Measurements from ENCODE around the gene FEZ2. TPM values are rescaled to one million over a fixed set of nuclear protein-coding genes. Genes with fewer than 3 reads are reported as not detected.

The FEZ2 gene
- polyA plus RNA-seq, 1 donor from 2014 or later: 36.8 TPM

- TF ChIP-seq EP300 (conservative IDR thresholded peaks at IDR 0.05; ENCODE audit: poor library complexity, severe bottlenecking): no peak
- no peak for TF ChIP-seq MXI1 (conservative IDR thresholded peaks at IDR 0.05; ENCODE audit: poor library complexity, severe bottlenecking)
- no peak for TF ChIP-seq SMC3 (conservative IDR thresholded peaks at IDR 0.05; ENCODE audit: poor library complexity)
- no peak for TF ChIP-seq EZH2 (IDR thresholded peaks at IDR 0.05; ENCODE audit: borderline replicate concordance, insufficient read depth, low read length, poor library complexity, severe bottlenecking)
- TF ChIP-seq TAF1 (IDR thresholded peaks at IDR 0.05; ENCODE audit: low read depth): no peak
- no peak for TF ChIP-seq RAD21 (conservative IDR thresholded peaks at IDR 0.05)
- no peak for TF ChIP-seq POLR2AphosphoS5 (IDR thresholded peaks at IDR 0.05)
- TF ChIP-seq CTCF (IDR thresholded peaks at IDR 0.05; ENCODE audit: poor library complexity, severe bottlenecking): no peak
- TF ChIP-seq REST (IDR thresholded peaks at IDR 0.05; ENCODE audit: borderline replicate concordance): no peak
- Histone ChIP-seq H3K9me2 (ENCODE audit: insufficient read depth, low read length) (no peaks in the 10 kb centered on the region), H2AFZ (ENCODE audit: low read depth, low read length) (no peak overlapping the region), H3K4me3 (ENCODE audit: low read length) (no peak overlapping the region), H3K9ac (ENCODE audit: low read length) (no peak overlapping the region), H3K79me2 (replicated peaks; ENCODE audit: insufficient read depth, low read length) (no peaks in the 10 kb centered on the region), H3K4me2 (ENCODE audit: low read length) (no peak overlapping the region), H3K27ac (ENCODE audit: low read length) (no peak overlapping the region), H3K36me3 (ENCODE audit: insufficient read depth, low read length) (no peaks in the 10 kb centered on the region), H3K27me3 (ENCODE audit: insufficient read depth, low read depth, low read length) (no peaks in the 10 kb centered on the region), H4K20me1 (ENCODE audit: insufficient read depth) (no peaks in the 10 kb centered on the region), H3F3A (ENCODE audit: insufficient read depth, low read length, poor library complexity, severe bottlenecking) (no peaks in the 10 kb centered on the region), H3K9me3 (ENCODE audit: low read length) (no peaks in the 10 kb centered on the region)
These were observed 25.3 kb downstream of the FEZ2 start for GRCh38 chr2:36572719-36573059.

- Histone ChIP-seq H3K27me3 (ENCODE audit: insufficient read depth, low read depth, low read length) (no peaks in the 10 kb centered on the region), H3K4me3 (ENCODE audit: low read length) (no peak overlapping the region), H3K36me3 (ENCODE audit: insufficient read depth, low read length) (no peaks in the 10 kb centered on the region), H3K79me2 (replicated peaks; ENCODE audit: insufficient read depth, low read length) (no peaks in the 10 kb centered on the region), H3K9me3 (ENCODE audit: low read length) (no peaks in the 10 kb centered on the region), H3K4me2 (ENCODE audit: low read length) (no peak overlapping the region), H4K20me1 (ENCODE audit: insufficient read depth) (no peaks in the 10 kb centered on the region), H3K9me2 (ENCODE audit: insufficient read depth, low read length) (no peaks in the 10 kb centered on the region), H3K27ac (ENCODE audit: low read length) (no peak overlapping the region), H2AFZ (ENCODE audit: low read depth, low read length) (no peak overlapping the region), H3K9ac (ENCODE audit: low read length) (no peak overlapping the region), H3F3A (ENCODE audit: insufficient read depth, low read length, poor library complexity, severe bottlenecking) (no peaks in the 10 kb centered on the region)
- TF ChIP-seq SMC3 (conservative IDR thresholded peaks at IDR 0.05; ENCODE audit: poor library complexity): no peak
- TF ChIP-seq TAF1 (IDR thresholded peaks at IDR 0.05; ENCODE audit: low read depth): no peak
- no peak for TF ChIP-seq CTCF (IDR thresholded peaks at IDR 0.05; ENCODE audit: poor library complexity, severe bottlenecking)
- TF ChIP-seq RAD21 (conservative IDR thresholded peaks at IDR 0.05): no peak
These were observed 25.8 kb downstream of the FEZ2 start for GRCh38 chr2:36572054-36572718.

Data from neural cell (in vitro differentiated cells).